IPS DF 19.7 (cell line): Measurements from ENCODE around the gene RNFT1.
"Not testable (repeated sequence)": the region's sequence is repeated elsewhere in the genome, so short reads cannot be mapped to it uniquely, and the experiment has no call there.

Experiments used
- DNase-seq: peaks from one replicate; pipeline ENCODE4 v3.0.0-alpha.2; 2013; ENCODE audit warnings: low read depth, low spot score

Gene RNFT1

DNA sequence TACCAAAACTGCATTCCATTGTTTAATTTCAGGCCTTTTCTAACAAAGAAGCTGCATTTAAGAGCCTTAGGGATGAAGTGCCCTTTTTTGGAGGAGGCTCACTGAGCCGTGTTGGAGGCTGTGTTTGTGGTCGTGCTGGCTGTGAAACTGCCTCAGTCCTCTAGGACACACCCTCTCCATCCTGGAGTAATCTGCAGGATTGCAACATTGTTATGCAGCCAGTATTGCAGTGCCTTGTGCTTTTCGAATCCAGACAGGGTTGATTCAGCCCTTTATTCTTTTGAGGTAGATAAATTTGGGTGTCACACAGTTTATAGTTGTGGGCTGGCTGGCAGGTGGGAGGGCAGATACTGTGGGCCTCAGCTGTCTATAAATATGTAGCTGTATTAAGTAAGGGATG, 33.8 kb downstream of the RNFT1 start:
- DNase-seq: not testable (repeated sequence)

DNA sequence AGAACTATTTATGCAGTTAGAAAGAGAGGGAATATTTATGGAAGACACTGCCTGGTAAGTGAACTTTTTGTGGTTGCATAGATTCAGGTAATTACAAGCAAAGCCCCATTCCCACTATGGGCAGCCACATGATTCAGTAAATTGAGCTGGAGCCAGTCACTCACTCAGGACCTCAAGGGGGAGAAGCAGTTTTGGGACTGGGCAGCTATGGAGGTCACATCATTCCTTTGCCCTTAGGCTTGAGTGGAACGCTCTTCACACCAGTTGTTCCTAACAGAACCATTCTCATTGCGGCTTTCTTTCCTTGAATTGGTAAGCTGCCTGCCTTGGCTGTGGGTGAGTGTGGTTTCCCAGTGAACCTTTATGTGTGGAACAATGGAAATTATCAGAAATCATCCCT, 34.4 kb downstream of the RNFT1 start:
- DNase-seq: not testable (repeated sequence)

DNA sequence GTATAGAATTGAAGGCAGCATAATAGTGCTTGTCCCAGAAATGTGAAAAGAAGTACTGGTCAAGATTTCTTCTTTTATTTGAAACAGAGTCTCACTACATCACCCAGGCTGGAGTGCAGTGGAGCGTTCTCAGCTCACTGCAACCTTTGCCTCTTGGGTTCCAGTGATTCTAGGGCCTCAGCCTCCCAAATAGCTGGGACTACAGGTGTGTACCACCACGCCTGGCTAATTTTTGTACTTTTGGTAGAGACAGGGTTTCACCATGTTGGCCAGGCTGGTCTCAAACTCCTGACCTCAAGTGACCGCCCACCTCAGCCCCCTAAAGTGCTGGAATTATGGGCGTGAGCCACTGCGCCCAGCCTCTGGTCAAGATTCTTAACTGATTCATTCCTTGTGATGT, 43.9 kb downstream of the RNFT1 start:
- not testable (repeated sequence) for DNase-seq

DNA sequence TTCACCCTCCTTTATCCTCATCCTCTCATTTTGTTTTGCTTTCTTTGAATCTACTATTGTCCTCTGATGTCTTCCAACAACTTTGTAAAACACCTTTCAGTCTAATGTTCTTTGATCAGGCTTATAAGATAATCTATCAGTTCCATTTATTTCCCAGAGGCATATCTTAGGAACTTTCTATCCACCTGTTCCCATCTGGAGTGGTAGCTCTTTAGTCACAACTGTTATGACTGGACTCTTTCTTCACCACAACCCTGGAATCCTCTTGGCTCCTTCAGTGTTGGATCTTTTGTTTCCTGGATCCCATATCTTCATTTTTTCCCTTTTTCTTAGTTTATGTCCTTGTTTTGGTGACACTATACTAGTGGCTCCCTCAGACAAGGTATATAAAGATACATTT, 48.1 kb downstream of the RNFT1 start:
- DNase-seq: no peak

DNA sequence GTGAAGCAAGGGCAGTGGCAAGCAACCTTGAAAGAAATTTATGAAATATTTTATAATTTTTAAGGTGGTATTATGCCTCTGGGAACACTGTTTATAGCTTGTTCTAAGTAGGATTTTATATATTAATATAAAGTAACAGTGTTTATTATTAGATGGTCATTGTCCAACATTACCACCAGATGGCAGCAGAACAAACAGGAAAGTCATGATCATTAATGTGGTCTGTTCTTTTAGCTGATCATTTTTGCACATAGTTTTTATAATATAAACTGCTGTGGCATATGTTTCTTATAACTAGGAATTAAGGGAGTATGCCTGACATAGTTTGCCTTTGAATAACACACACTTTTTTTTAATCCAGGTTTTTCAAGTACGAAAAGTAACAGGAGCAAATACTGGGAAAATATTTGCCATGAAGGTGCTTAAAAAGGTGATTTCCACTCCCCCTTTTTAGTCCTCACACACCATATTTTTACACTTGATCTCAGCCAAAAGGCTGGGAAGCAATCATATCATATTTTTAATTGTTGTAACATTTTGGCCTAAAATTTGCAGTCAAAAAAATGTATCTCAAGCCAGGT, 50.2 kb downstream of the RNFT1 start:
- DNase-seq: no peak

DNA sequence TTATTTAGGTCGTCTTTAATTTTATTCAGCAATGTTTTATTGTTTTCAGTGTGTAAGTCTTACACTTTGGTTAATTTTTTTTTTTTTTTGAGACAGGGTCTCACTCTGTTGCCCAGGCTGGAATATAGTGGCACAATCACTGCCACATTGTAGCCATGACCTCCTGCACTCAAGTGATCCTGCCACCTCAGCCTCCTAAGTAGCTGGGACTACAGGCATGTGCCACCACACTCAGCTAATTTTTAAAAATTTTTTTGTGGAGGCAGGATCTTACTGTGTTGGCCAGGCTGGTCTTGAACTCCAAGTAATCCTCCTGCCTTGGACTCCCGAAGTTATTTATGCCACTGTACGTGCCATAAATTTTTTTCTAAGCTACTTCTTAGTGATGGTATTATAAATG, 57.1 kb downstream of the RNFT1 start:
- no peak for DNase-seq

DNA sequence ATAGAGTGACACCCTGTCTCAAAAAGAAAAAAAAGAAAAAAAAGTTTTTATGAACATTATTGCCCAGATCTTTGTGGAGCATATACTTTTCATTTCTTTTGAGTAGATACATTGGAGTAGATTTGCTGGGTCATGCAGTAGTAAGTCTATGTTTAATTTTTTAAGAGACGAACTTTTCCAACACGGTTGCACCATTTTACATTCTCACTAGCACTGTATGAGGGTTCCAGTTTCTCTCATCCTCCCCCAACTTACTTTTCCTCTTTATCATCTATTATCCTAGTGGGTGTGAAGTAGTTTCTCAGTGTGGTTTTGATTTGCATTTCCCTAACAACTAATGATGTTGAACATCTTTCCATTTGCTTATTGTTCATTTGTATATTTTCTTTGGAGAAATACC, 61.1 kb downstream of the RNFT1 start:
- no peak for DNase-seq
